ENCODE data around the gene AHDC1.

Gene AHDC1

DNA sequence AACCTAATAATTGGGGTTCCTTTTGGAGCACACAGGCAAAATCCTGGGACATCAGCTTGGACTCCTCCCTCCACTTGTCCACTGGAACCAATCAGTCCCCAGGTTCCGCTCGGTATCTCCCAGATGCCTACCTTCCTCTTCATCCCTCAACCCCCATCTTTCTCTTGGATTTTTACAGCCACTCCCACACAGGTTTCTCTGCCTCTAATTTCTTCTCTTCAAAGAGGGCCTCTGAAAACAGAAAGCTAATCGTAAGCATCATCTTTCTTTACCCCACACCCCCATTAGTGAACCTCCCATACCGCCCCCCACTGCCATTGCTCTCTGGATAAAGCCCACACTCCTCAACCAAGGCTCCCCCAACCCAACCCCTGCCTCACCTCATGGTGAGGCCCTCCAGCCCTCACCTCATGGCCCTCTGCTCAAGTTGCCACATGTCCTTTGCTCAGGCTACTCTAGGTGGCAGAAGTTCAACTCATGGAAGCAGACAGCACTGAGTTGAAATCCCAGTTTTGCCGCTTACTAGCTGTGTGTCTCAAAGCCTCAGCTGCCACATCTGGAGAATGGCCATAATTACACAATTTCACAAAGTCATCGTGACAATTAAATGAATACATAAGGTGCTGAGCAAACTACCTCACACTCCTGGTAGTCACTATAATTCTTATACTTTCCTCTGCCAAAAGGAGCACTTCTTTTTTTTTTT lies 95.8 kb downstream of the AHDC1 start (continued):
- peak; percentile 35; the same call in 1 of the 2 replicates for TF ChIP-seq PRDM10 (tag by site-specific recombination; IDR thresholded peaks at IDR 0.05)

- ChIA-PET POLR2A (no interaction called here), CTCF (interaction anchor here (0.7 kb wide), 1 partner anchor 17 kb away, joined by 3 read pairs; the partner anchor contains the start of gene WASF2)
- H3K4me1 ChIP-seq (ENCODE audit: control insufficient read depth, insufficient read depth, low read length), result no peaks in the 10 kb centered on the region; the same call in 1 of the 2 replicates
- no peak overlapping the region for H3K4me3 ChIP-seq (ENCODE audit: low read depth, low read length)
- H3K27ac ChIP-seq (ENCODE audit: extremely low read depth, low read depth, low read length), result no peak overlapping the region
- no peaks in the 10 kb centered on the region for H3K9me3 ChIP-seq (ENCODE audit: control insufficient read depth, insufficient read depth, low read depth, low read length)
- TF ChIP-seq, protein P1, sequence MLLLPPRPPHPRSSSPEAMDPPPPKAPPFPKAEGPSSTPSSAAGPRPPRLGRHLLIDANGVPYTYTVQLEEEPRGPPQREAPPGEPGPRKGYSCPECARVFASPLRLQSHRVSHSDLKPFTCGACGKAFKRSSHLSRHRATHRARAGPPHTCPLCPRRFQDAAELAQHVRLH (tag by site-specific recombination; IDR thresholded peaks at IDR 0.05), result no peak
- no peak for TF ChIP-seq ZNF211 (tag by site-specific recombination; IDR thresholded peaks at IDR 0.05; ENCODE audit: low read depth)
- no peak for TF ChIP-seq ZFP41 (tag by site-specific recombination; IDR thresholded peaks at IDR 0.05; ENCODE audit: borderline replicate concordance)
- no peak for TF ChIP-seq ZNF548 (tag by site-specific recombination; IDR thresholded peaks at IDR 0.05)
- no peak for TF ChIP-seq ZNF302 (tag by site-specific recombination; IDR thresholded peaks at IDR 0.05; ENCODE audit: low read depth)
- no peak for TF ChIP-seq ZNF747 (tag by site-specific recombination; IDR thresholded peaks at IDR 0.05)
- TF ChIP-seq ZNF114 (tag by site-specific recombination; IDR thresholded peaks at IDR 0.05), result no peak
- no peak for TF ChIP-seq ZNF473 (tag by site-specific recombination; IDR thresholded peaks at IDR 0.05)
- no peak for TF ChIP-seq MEIS1 (CRISPR knock-in tag; IDR thresholded peaks at IDR 0.05; ENCODE audit: borderline replicate concordance)
- TF ChIP-seq, protein P2, sequence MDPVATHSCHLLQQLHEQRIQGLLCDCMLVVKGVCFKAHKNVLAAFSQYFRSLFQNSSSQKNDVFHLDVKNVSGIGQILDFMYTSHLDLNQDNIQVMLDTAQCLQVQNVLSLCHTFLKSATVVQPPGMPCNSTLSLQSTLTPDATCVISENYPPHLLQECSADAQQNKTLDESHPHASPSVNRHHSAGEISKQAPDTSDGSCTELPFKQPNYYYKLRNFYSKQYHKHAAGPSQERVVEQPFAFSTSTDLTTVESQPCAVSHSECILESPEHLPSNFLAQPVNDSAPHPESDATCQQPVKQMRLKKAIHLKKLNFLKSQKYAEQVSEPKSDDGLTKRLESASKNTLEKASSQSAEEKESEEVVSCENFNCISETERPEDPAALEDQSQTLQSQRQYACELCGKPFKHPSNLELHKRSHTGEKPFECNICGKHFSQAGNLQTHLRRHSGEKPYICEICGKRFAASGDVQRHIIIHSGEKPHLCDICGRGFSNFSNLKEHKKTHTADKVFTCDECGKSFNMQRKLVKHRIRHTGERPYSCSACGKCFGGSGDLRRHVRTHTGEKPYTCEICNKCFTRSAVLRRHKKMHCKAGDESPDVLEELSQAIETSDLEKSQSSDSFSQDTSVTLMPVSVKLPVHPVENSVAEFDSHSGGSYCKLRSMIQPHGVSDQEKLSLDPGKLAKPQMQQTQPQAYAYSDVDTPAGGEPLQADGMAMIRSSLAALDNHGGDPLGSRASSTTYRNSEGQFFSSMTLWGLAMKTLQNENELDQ (tag by site-specific recombination; IDR thresholded peaks at IDR 0.05; ENCODE audit: low read depth), result no peak
- TF ChIP-seq ZNF704 (tag by site-specific recombination; IDR thresholded peaks at IDR 0.05), result no peak
- TF ChIP-seq ZNF555 (tag by site-specific recombination; conservative IDR thresholded peaks at IDR 0.05), result no peak
- TF ChIP-seq ZNF585B (tag by site-specific recombination; IDR thresholded peaks at IDR 0.05), result no peak
- no peak for TF ChIP-seq ZNF404 (tag by site-specific recombination; IDR thresholded peaks at IDR 0.05)
- TF ChIP-seq REST (tag by site-specific recombination; IDR thresholded peaks at IDR 0.05), result no peak
- TF ChIP-seq TRIM28 (IDR thresholded peaks at IDR 0.05; ENCODE audit: borderline replicate concordance, low read length), result no peak
- no peak for TF ChIP-seq ZFHX2 (tag by site-specific recombination; conservative IDR thresholded peaks at IDR 0.05)
- TF ChIP-seq ZNF560 (tag by site-specific recombination; IDR thresholded peaks at IDR 0.05; ENCODE audit: borderline replicate concordance), result no peak
- no peak for TF ChIP-seq ZNF341 (tag by site-specific recombination; IDR thresholded peaks at IDR 0.05; ENCODE audit: low read depth)
- H3K36me3 ChIP-seq (ENCODE audit: control insufficient read depth in 2 of 2, insufficient read depth in 1 of 2, low read length in 2 of 2), result no peaks in the 10 kb centered on the region
Observed at GRCh38 chr1:27506703-27507102, 97.2 kb downstream of the AHDC1 start.
